HepG2 (cell line): Measurements from ENCODE around the gene FIGNL1. TPM values are rescaled to one million over a fixed set of nuclear protein-coding genes. Genes with fewer than 3 reads are reported as not detected.

Experiments
- ATAC-seq: fragments of 200-7000 bp; cut with Tn5 transposase; 3 replicates; pipeline ENCODE4 v1.9.1; 2020; ENCODE audit warnings: mild to moderate bottlenecking, moderate library complexity
- BruUV-seq: library from RNA; stranded (reverse); fragments of 400-500 nt; replicated peaks from 2 replicates; lab custom pipeline; 2021; lab: Mats Ljungman, UMichigan
- CTCF ChIA-PET: fragments of 300-600 bp; formaldehyde crosslinking; extraction: SDS; loops from one replicate; lab custom pipeline; 2021; ENCODE audit warnings: low total read pairs, inconsistent platforms, low intra/inter-chr PET ratio; lab: Yijun Ruan, JAX
- POLR2A ChIA-PET: fragments of 350-600 bp; sonication (Branson Sonifier 250); formaldehyde crosslinking; loops from one replicate; lab custom pipeline; 2020; ENCODE audit warnings: antibody characterized with exemption, inconsistent platforms; lab: Yijun Ruan, JAX
- DNase-seq: peaks from one replicate; pipeline ENCODE4 v3.0.0-alpha.2; 2015; ENCODE audit warnings: low spot score
- FAIRE-seq: peaks from 3 replicates; lab custom pipeline; 2011; peaks lifted over from hg19 to GRCh38; lab: Jason Lieb, UNC
- H2AFZ ChIP-seq: one replicate; pipeline ENCODE4 v1.6.1; 2011; ENCODE audit warnings: low read length, inconsistent platforms
- H3K27ac ChIP-seq: fragments of 300-600 bp; 3 replicates; pipeline ENCODE4 v1.8.0; 2011; ENCODE audit warnings: mixed run types, mild to moderate bottlenecking, mixed read lengths, low read length, inconsistent platforms; ENCODE audit not compliant: insufficient read depth; ENCODE audit errors: extremely low read length
- H3K27me3 ChIP-seq, 2 experiments: fragments of 200-600 bp in 1 of 2; 2 replicates in 1 of 2; 3 replicates in 1 of 2; pipeline versions ENCODE4 v1.6.0 to v1.8.0; 2011; ENCODE audit warnings: low read length in 2 of 2, mild to moderate bottlenecking in 2 of 2, moderate library complexity in 2 of 2, inconsistent platforms in 1 of 2; ENCODE audit not compliant: insufficient read depth in 2 of 2, control insufficient read depth in 1 of 2
- H3K36me3 ChIP-seq, 2 experiments: fragments of 200-600 bp in 1 of 2; replicated peaks in 1 of 2; 2 replicates in 1 of 2; 3 replicates in 1 of 2; pipeline versions ENCODE4 v1.5.1 to v1.8.0; 2011; ENCODE audit warnings: low read length in 2 of 2, inconsistent platforms in 1 of 2; ENCODE audit not compliant: insufficient read depth in 2 of 2, control insufficient read depth in 1 of 2
- H3K4me1 ChIP-seq: 2 replicates; pipeline ENCODE4 v1.5.1; 2012; ENCODE audit warnings: low read length, inconsistent platforms; ENCODE audit not compliant: insufficient read depth
- H3K4me2 ChIP-seq: 2 replicates; pipeline ENCODE4 v1.6.0; 2011; ENCODE audit warnings: low read depth, low read length, inconsistent platforms
- H3K4me3 ChIP-seq, 3 experiments: fragments of 200-600 bp in 1 of 3; sonication (generic), shearing (Covaris generic) in 1 of 3; replicated peaks in 1 of 3; 2 replicates each; pipeline ENCODE4 v1.5.1; 2011 to 2016; ENCODE audit warnings: low read length in 3 of 3, inconsistent platforms in 2 of 3, low read depth in 2 of 3, mild to moderate bottlenecking in 2 of 3, control low read depth in 1 of 3, mixed read lengths in 1 of 3; ENCODE audit not compliant: insufficient read depth in 1 of 3
- H3K79me2 ChIP-seq: one replicate; pipeline ENCODE4 v1.6.1; 2011; ENCODE audit warnings: low read length, inconsistent platforms; ENCODE audit not compliant: insufficient read depth
- H3K9ac ChIP-seq: 2 replicates; pipeline ENCODE4 v1.6.0; 2011; ENCODE audit warnings: mild to moderate bottlenecking, low read depth, low read length, inconsistent platforms; ENCODE audit not compliant: insufficient read depth
- H3K9me3 ChIP-seq: 2 replicates; pipeline ENCODE4 v1.5.1; 2012; ENCODE audit warnings: mild to moderate bottlenecking, low read length
- H4K20me1 ChIP-seq: 2 replicates; pipeline ENCODE4 v1.6.0; 2011; ENCODE audit warnings: inconsistent platforms, mild to moderate bottlenecking, low read length, moderate library complexity; ENCODE audit not compliant: insufficient read depth
- AGO2 ChIP-seq: fragments of 200-400 bp; formaldehyde crosslinking; optimal IDR thresholded peaks from 2 replicates; pipeline ENCODE3; 2017; ENCODE audit warnings: mild to moderate bottlenecking, low read depth, low read length, moderate library complexity
- CHCHD3 ChIP-seq: sonication (generic); formaldehyde crosslinking; IDR thresholded peaks from 2 replicates; pipeline ENCODE4 v1.8.0; 2022; ENCODE audit warnings: mild to moderate bottlenecking, missing genetic modification reagents, moderate library complexity
- IRF9 ChIP-seq: sonication (generic); formaldehyde crosslinking; IDR thresholded peaks from 2 replicates; pipeline ENCODE4 v1.8.0; 2022; ENCODE audit warnings: missing genetic modification reagents, mild to moderate bottlenecking, borderline replicate concordance
- MED13 ChIP-seq: sonication (generic); formaldehyde crosslinking; IDR thresholded peaks from 2 replicates; pipeline ENCODE4 v1.5.0; 2020; ENCODE audit warnings: missing genetic modification reagents
- NCOR1 ChIP-seq: fragments of 200-600 bp; sonication (generic); IDR thresholded peaks from 2 replicates; pipeline ENCODE4 v1.7.0; 2017; ENCODE audit warnings: antibody characterized with exemption, low read length, borderline replicate concordance
- PBX2 ChIP-seq: IDR thresholded peaks from 2 replicates; pipeline ENCODE4 v1.6.1; 2016; ENCODE audit warnings: control low read depth
- SALL1 ChIP-seq: sonication (generic); formaldehyde crosslinking; IDR thresholded peaks from 2 replicates; pipeline ENCODE4 v1.8.0; 2022; ENCODE audit warnings: mild to moderate bottlenecking, missing genetic modification reagents
- ZNF18 ChIP-seq: sonication (generic); formaldehyde crosslinking; IDR thresholded peaks from 2 replicates; pipeline ENCODE4 v1.8.0; 2022; ENCODE audit warnings: mild to moderate bottlenecking, missing genetic modification reagents; ENCODE audit not compliant: insufficient replicate concordance
- ZNF546 ChIP-seq: sonication (generic); formaldehyde crosslinking; conservative IDR thresholded peaks from 2 replicates; pipeline ENCODE4 v1.8.1; 2023; ENCODE audit warnings: mild to moderate bottlenecking, missing genetic modification reagents
- ZNF746 ChIP-seq: sonication (generic); formaldehyde crosslinking; IDR thresholded peaks from 2 replicates; pipeline ENCODE4 v1.8.0; 2022; ENCODE audit warnings: mild to moderate bottlenecking, missing genetic modification reagents
- ZSCAN12 ChIP-seq: sonication (generic); formaldehyde crosslinking; IDR thresholded peaks from 2 replicates; pipeline ENCODE4 v1.9.0; 2021; ENCODE audit warnings: mild to moderate bottlenecking, missing genetic modification reagents
- WGBS: methylation state at CpG from one replicate; pipeline ENCODE4 v1.1.6; 2017; ENCODE audit warnings: low lambda C conversion rate; 5-methylcytosine and 5-hydroxymethylcytosine counted together
- in situ Hi-C: cut with HindIII; loops from 2 replicates; pipeline ENCODE4 v1.10.0; 2017; ENCODE audit warnings: low pct_unique_long_range_greater_than_20kb; ENCODE audit not compliant: extremely low pct_ligation_motif_present
- intact Hi-C: fragments of 100-400 bp; cut with micrococcal nuclease; formaldehyde crosslinking; loops from one replicate; pipeline ENCODE4 v1.10.0; 2022; ENCODE audit not compliant: unreplicated experiment
- polyA plus RNA-seq, 8 experiments: library from polyadenylated mRNA; depleted of rRNA in 3 of 8; stranded (reverse) in 7 of 8; unstranded in 1 of 8; fragments of >200 nt; fragmentation: Illumina TruSeq in 4 of 8; extraction: Trizol in 4 of 8; gene quantifications; 2 replicates each; pipeline versions ENCODE4 v1.2.1 to v1.2.3, GENCODE V29; 2011 to 2016; ENCODE audit warnings: low read depth in 4 of 8, missing spikeins in 1 of 8, mixed read lengths in 1 of 8; ENCODE audit not compliant: insufficient read depth in 1 of 8
- total RNA-seq, 5 experiments: library from RNA; depleted of rRNA; stranded (reverse); fragments of >200 nt; fragmentation: Illumina TruSeq; extraction: Trizol; gene quantifications; 2 replicates each; pipeline ENCODE4 v1.2.3, GENCODE V29; 2016; ENCODE audit warnings: low read depth in 1 of 5

FIGNL1 gene
- total and polyA plus RNA-seq, 2 of the 13 experiments (the other 11 are each of a cell fraction or from before 2014, with no cell fraction given) = 4.0 to 20.9 TPM

DNA sequence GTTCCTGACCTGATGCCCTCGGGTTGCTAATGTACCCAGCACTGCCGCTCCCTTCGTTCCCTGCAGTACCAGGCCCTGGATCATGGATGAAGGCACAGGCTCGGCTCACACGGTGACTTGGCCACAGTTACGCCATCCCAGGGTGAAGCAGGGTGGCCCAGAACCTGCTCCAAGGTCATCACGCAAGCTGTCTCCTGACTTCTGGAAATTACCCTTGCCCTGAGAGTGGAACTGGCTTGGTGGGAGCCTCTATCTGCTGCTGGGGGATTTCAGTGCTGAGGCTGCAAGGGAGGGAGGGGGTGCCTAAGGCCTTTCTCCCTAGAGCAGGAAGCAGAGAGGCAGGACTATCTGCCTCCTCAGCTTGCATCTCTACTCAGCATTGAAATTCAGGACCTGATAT is 36.6 kb downstream of the FIGNL1 start:
- no peaks in the 10 kb centered on the region for H3K36me3 ChIP-seq
- ChIA-PET POLR2A (no interaction called here), CTCF (no interaction called here)
- no peak overlapping the region for H2AFZ ChIP-seq
- no peaks in the 10 kb centered on the region for H3K79me2 ChIP-seq
- no peak overlapping the region for H3K4me2 ChIP-seq
- H3K27ac ChIP-seq = no peak overlapping the region
- no peak for TF ChIP-seq IRF9 (CRISPR knock-in tag)
- TF ChIP-seq SALL1 (CRISPR knock-in tag) = no peak
- TF ChIP-seq ZNF18 (CRISPR knock-in tag) = no peak
- no peak for TF ChIP-seq MED13 (CRISPR knock-in tag)
- no peak for TF ChIP-seq ZNF546 (CRISPR knock-in tag)
- no peak for TF ChIP-seq NCOR1
- no peak for TF ChIP-seq PBX2 (CRISPR knock-in tag)
- TF ChIP-seq AGO2 = no peak
- TF ChIP-seq ZSCAN12 (CRISPR knock-in tag) = no peak
- TF ChIP-seq ZNF746 = no peak
- no peak for TF ChIP-seq CHCHD3
- DNase-seq (no peak), ATAC-seq (no peak), FAIRE-seq (no peak)
- H3K27me3 ChIP-seq = peaks cover 0 to 25% of the 10 kb centered on the region in 2 experiments; a peak in 2 of 5 replicates
- BruUV-seq = no TSS peak
- no peaks in the 10 kb centered on the region for H4K20me1 ChIP-seq
- no peak overlapping the region for H3K4me3 ChIP-seq
- no peaks in the 10 kb centered on the region for H3K9me3 ChIP-seq
- no peak overlapping the region for H3K9ac ChIP-seq
- in situ Hi-C loops = loop anchor here (10.0 kb wide), 2 partner anchors 209 to 269 kb away; no protein-coding TSS in a partner anchor
- no peaks in the 10 kb centered on the region for H3K4me1 ChIP-seq
- intact Hi-C loops = no loop called here
- 22% methylated on average over 3 of the region's 7 CpGs for WGBS
